ENCODE data around the gene FZD8. TPM values are rescaled to one million over a fixed set of nuclear protein-coding genes. Genes with fewer than 3 reads are reported as not detected.

Gene FZD8
- total and polyA plus RNA-seq, 2 of the 4 experiments (the other 2 are of a cell fraction), result 3.6 to 3.9 TPM

- H4K91ac ChIP-seq (ENCODE audit: insufficient read depth, low read depth, low read length), result peak overlapping the region; percentile 6; the same call in 1 of the 2 replicates
- H3K4ac ChIP-seq (ENCODE audit: low read depth, low read length), result peak overlapping the region; percentile 22; the same call in 1 of the 2 replicates
- no peaks in the 10 kb centered on the region for H3K79me1 ChIP-seq (ENCODE audit: low read depth in 1 of 2, low read length in 2 of 2)
- 0 out of 2 replicates have a peak overlapping the region, but pooled peaks have one; percentile 13 for H2AK5ac ChIP-seq (ENCODE audit: low read depth, low read length)
- no peaks in the 10 kb centered on the region for H3K36me3 ChIP-seq (ENCODE audit: control insufficient read depth, insufficient read depth, low read length)
- peak overlapping the region; percentile 61 for H2AK9ac ChIP-seq (replicated peaks; ENCODE audit: low read depth, low read length, poor library complexity)
- peak overlapping the region; percentile 64 for H3K4me2 ChIP-seq (ENCODE audit: low read depth, low read length)
- intact Hi-C loops (cut with micrococcal nuclease), result loop anchor here (5.0 kb wide), 1 partner anchor 185 kb away; no protein-coding TSS in a partner anchor
- BruUV-seq (replicated peaks), result no TSS peak
- CTCF ChIA-PET, result no interaction called here
- in situ Hi-C loops (cut with MboI; ENCODE audit: low sequenced_read_pairs), result no loop called here
- WGBS, 2 experiments (ENCODE audit: extremely low coverage in 2 of 2, insufficient read length in 1 of 2), result 19% methylated on average over 36 of the region's 78 CpGs; no CpG with 5 or more reads in 1 of the 2 experiments
- H3K4me1 ChIP-seq (ENCODE audit: control insufficient read depth, insufficient read depth, low read length), result peaks cover 7% of the 10 kb centered on the region
- peak overlapping the region; percentile 18; the same call in 1 of the 2 replicates for H3K23ac ChIP-seq (ENCODE audit: low read depth, low read length)
- H3K27ac ChIP-seq (ENCODE audit: insufficient read depth, low read length), result no peak overlapping the region
- no peak overlapping the region for H3K56ac ChIP-seq (ENCODE audit: extremely low read depth, insufficient read depth, low read length)
- H3K9me1 ChIP-seq (ENCODE audit: insufficient read depth, low read length), result peaks cover 4% of the 10 kb centered on the region; the same call in 1 of the 2 replicates
- peak overlapping the region; percentile 89 for H2AFZ ChIP-seq (replicated peaks; ENCODE audit: low read length, poor library complexity)
- no peak overlapping the region; the same call in 1 of the 2 replicates for H3K14ac ChIP-seq (replicated peaks; ENCODE audit: low read depth, low read length)
- dilution Hi-C loops (cut with HindIII; ENCODE audit: low sequenced_read_pairs, unreplicated experiment), result no loop called here
- H2BK5ac ChIP-seq (ENCODE audit: low read depth, low read length, poor library complexity, severe bottlenecking), result no peak overlapping the region
- H2BK15ac ChIP-seq (ENCODE audit: low read depth, low read length), result no peak overlapping the region
- H3K18ac ChIP-seq (ENCODE audit: low read depth, low read length), result peak overlapping the region; percentile 14; the same call in 1 of the 2 replicates
- no peak overlapping the region for H3K9ac ChIP-seq (ENCODE audit: low read depth, low read length)
- peaks cover 31% of the 10 kb centered on the region for H3K27me3 ChIP-seq (ENCODE audit: control insufficient read depth, insufficient read depth, low read length)
- no peaks in the 10 kb centered on the region for H4K20me1 ChIP-seq (ENCODE audit: insufficient read depth, low read length)
- DNase-seq, result no peak
- TF ChIP-seq CEBPB (IDR thresholded peaks at IDR 0.05; ENCODE audit: low read depth, low read length), result no peak
- no peak for TF ChIP-seq MXI1 (IDR thresholded peaks at IDR 0.05; ENCODE audit: borderline replicate concordance, low read depth, low read length)
- TF ChIP-seq BHLHE40 (IDR thresholded peaks at IDR 0.05; ENCODE audit: low read depth, low read length), result no peak
- no peak for TF ChIP-seq ELK1 (IDR thresholded peaks at IDR 0.05; ENCODE audit: borderline replicate concordance, low read depth, low read length)
- no peak for TF ChIP-seq USF2 (IDR thresholded peaks at IDR 0.05; ENCODE audit: low read depth, low read length)
- no peak for TF ChIP-seq POLR2A (IDR thresholded peaks at IDR 0.05; ENCODE audit: low read depth, low read length)
- TF ChIP-seq RCOR1 (IDR thresholded peaks at IDR 0.05; ENCODE audit: insufficient replicate concordance, low read length), result no peak
- no peak for TF ChIP-seq MAZ (IDR thresholded peaks at IDR 0.05; ENCODE audit: borderline replicate concordance, low read depth, low read length)
- TF ChIP-seq MAFK (IDR thresholded peaks at IDR 0.05; ENCODE audit: low read depth, low read length), result no peak
- no peak for TF ChIP-seq CTCF (conservative IDR thresholded peaks at IDR 0.05; ENCODE audit: low read depth, low read length)
- TF ChIP-seq SMC3 (IDR thresholded peaks at IDR 0.05; ENCODE audit: low read depth, low read length), result no peak
- TF ChIP-seq NFE2L2 (IDR thresholded peaks at IDR 0.05; ENCODE audit: low read depth, low read length), result no peak
- no peak for TF ChIP-seq CHD1 (IDR thresholded peaks at IDR 0.05; ENCODE audit: low read depth, low read length)
- peak overlapping the region; percentile 30 for H4K5ac ChIP-seq (ENCODE audit: low read depth, low read length)
- no peak overlapping the region for H2BK20ac ChIP-seq (ENCODE audit: low read depth, low read length)
- 0 out of 2 replicates have a peak, but pooled peaks cover 2% of the 10 kb centered on the region for H3K9me3 ChIP-seq (ENCODE audit: control insufficient read depth, insufficient read depth, low read length)
- H4K8ac ChIP-seq (ENCODE audit: low read depth in 2 of 2, low read length in 2 of 2), result peak overlapping the region; percentile 59 to 70; a peak in 3 of 4 replicates
- H2BK120ac ChIP-seq (ENCODE audit: low read depth, low read length), result peak overlapping the region; percentile 40
- peak overlapping the region; percentile 37 for H3K4me3 ChIP-seq (ENCODE audit: insufficient read depth, low read depth, low read length)
- ATAC-seq (ENCODE audit: low read depth), result peak; percentile 58
- POLR2A ChIA-PET (ENCODE audit: unreplicated experiment), result no interaction called here
Observed at GRCh38 chr10:35607475-35608327, 34.4 kb downstream of the FZD8 start.
